ENCODE results near the gene FOXRED2. TPM values are rescaled to one million over a fixed set of nuclear protein-coding genes. Genes with fewer than 3 reads are reported as not detected.

Gene FOXRED2
- total and polyA plus RNA-seq, 2 experiments from 2014 or later = 11.5 to 38.3 TPM

DNA sequence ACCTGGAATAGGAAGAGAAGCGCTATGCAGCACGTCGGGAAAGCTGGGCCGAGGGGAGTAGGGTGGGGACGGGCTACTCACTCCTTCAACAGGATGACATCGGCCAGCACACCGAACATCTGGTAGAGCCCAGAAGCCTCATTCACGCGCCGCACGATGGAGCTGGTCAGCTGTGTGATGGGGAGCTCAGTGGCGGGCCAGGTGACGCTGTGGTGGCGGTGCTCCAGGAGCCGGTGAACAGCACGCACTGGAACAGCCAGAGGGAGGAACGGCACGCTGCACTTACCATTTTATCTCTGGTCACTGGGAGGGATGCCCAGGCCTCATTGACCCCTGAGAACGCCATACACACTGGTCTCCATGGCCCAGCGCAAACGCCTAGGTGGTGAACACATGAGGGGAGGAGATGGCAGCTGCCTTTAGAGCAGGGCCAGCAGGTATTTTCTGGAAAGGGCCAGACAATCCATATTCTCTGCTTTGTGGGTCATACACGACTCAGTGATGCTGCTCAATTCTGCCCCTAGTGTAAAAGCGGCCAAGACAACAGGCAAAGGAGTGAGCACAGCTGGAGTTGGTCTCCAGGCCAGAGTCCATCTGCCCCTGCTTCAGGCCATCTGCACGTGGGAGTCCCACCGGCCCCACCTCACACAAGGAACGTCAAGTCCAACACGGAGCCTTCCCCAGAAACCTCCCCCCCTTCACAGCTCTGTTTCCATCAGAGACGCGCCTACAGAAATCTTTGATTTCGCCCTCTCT, 8.8 kb downstream of the FOXRED2 start (continued):
- TF ChIP-seq ZNF462 (CRISPR knock-in tag; IDR thresholded peaks at IDR 0.05) = no peak

DNA sequence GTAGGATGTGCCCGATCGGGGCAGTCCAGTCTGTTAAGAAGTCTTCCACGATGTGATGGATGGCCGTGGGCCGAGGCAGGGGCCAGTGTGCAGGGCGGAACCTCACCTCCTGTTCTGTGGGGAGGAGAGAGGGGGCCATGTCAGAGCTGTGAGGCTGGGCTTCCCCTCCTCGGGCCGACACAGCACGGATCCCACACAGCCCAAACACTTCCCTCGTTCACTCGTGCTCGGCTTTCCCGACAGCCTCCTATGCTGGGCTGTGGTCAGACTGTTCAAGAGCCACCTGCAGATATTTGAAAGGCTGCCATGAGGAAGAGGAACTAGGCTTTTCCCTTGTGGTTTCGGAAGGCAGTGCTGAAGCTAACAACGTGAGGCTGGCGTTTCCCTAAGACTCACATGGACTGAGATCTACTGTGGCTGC, 13.1 kb downstream of the FOXRED2 start:
- H3K9me3 Mint-ChIP-seq = no peaks in the 10 kb centered on the region
- no peak overlapping the region for H3K27ac Mint-ChIP-seq
- H3K27me3 ChIP-seq (ENCODE audit: insufficient read depth) = no peaks in the 10 kb centered on the region
- H3K27me3 Mint-ChIP-seq (ENCODE audit: insufficient read depth, low read depth, poor library complexity) = peaks cover 4% of the 10 kb centered on the region
- H3K9me2 ChIP-seq (ENCODE audit: insufficient read depth) = no peaks in the 10 kb centered on the region
- no peak overlapping the region for H3K4me2 ChIP-seq
- H3K79me2 ChIP-seq (replicated peaks; ENCODE audit: insufficient read depth) = no peaks in the 10 kb centered on the region
- no peaks in the 10 kb centered on the region for H3K4me1 ChIP-seq (ENCODE audit: insufficient read depth)
- DNase-seq (ENCODE audit: low spot score) (no peak), ATAC-seq (no peak)
- H3K36me3 ChIP-seq (ENCODE audit: insufficient read depth) = no peaks in the 10 kb centered on the region; the same call in 1 of the 2 replicates
- H3F3A ChIP-seq (replicated peaks; ENCODE audit: low read depth) = no peaks in the 10 kb centered on the region
- H3K27ac ChIP-seq (ENCODE audit: low read depth) = no peak overlapping the region
- H3K36me3 Mint-ChIP-seq (ENCODE audit: low read depth) = peaks cover 41% of the 10 kb centered on the region
- H3K4me3 ChIP-seq = no peak overlapping the region
- H3K4me1 Mint-ChIP-seq = no peaks in the 10 kb centered on the region
- H2AFZ ChIP-seq = no peak overlapping the region
- no peak overlapping the region for H3K4me3 Mint-ChIP-seq
- no peaks in the 10 kb centered on the region for H4K20me1 ChIP-seq (replicated peaks; ENCODE audit: insufficient read depth)
- TF ChIP-seq ZNF331 (CRISPR knock-in tag; IDR thresholded peaks at IDR 0.05; ENCODE audit: low read depth) (no peak), ZNF114 (CRISPR knock-in tag; IDR thresholded peaks at IDR 0.05) (no peak), JUNB (IDR thresholded peaks at IDR 0.05; ENCODE audit: unreplicated experiment) (no peak), EZH2phosphoT487 (IDR thresholded peaks at IDR 0.05; ENCODE audit: unreplicated experiment) (no peak), ETS1 (IDR thresholded peaks at IDR 0.05) (no peak), CREB1 (CRISPR knock-in tag; IDR thresholded peaks at IDR 0.05; ENCODE audit: low read depth) (no peak), EZH2 (IDR thresholded peaks at IDR 0.05; ENCODE audit: low read depth, unreplicated experiment) (no peak), NANOG (IDR thresholded peaks at IDR 0.05; ENCODE audit: borderline replicate concordance) (no peak), POLR2AphosphoS5 (IDR thresholded peaks at IDR 0.05; ENCODE audit: low read depth) (no peak), STAT1 (IDR thresholded peaks at IDR 0.05; ENCODE audit: unreplicated experiment) (no peak)
- TF ChIP-seq, protein P1, sequence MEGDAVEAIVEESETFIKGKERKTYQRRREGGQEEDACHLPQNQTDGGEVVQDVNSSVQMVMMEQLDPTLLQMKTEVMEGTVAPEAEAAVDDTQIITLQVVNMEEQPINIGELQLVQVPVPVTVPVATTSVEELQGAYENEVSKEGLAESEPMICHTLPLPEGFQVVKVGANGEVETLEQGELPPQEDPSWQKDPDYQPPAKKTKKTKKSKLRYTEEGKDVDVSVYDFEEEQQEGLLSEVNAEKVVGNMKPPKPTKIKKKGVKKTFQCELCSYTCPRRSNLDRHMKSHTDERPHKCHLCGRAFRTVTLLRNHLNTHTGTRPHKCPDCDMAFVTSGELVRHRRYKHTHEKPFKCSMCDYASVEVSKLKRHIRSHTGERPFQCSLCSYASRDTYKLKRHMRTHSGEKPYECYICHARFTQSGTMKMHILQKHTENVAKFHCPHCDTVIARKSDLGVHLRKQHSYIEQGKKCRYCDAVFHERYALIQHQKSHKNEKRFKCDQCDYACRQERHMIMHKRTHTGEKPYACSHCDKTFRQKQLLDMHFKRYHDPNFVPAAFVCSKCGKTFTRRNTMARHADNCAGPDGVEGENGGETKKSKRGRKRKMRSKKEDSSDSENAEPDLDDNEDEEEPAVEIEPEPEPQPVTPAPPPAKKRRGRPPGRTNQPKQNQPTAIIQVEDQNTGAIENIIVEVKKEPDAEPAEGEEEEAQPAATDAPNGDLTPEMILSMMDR (conservative IDR thresholded peaks at IDR 0.05; ENCODE audit: low read depth in 2 of 2) = no peak
- TF ChIP-seq, protein P2, sequence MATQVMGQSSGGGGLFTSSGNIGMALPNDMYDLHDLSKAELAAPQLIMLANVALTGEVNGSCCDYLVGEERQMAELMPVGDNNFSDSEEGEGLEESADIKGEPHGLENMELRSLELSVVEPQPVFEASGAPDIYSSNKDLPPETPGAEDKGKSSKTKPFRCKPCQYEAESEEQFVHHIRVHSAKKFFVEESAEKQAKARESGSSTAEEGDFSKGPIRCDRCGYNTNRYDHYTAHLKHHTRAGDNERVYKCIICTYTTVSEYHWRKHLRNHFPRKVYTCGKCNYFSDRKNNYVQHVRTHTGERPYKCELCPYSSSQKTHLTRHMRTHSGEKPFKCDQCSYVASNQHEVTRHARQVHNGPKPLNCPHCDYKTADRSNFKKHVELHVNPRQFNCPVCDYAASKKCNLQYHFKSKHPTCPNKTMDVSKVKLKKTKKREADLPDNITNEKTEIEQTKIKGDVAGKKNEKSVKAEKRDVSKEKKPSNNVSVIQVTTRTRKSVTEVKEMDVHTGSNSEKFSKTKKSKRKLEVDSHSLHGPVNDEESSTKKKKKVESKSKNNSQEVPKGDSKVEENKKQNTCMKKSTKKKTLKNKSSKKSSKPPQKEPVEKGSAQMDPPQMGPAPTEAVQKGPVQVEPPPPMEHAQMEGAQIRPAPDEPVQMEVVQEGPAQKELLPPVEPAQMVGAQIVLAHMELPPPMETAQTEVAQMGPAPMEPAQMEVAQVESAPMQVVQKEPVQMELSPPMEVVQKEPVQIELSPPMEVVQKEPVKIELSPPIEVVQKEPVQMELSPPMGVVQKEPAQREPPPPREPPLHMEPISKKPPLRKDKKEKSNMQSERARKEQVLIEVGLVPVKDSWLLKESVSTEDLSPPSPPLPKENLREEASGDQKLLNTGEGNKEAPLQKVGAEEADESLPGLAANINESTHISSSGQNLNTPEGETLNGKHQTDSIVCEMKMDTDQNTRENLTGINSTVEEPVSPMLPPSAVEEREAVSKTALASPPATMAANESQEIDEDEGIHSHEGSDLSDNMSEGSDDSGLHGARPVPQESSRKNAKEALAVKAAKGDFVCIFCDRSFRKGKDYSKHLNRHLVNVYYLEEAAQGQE (IDR thresholded peaks at IDR 0.05; ENCODE audit: unreplicated experiment) = no peak

Measured in GM23338 (cell line).